Glutamatergic neuron (in vitro differentiated cells): ENCODE measurements around the gene SIL1. TPM values are rescaled to one million over a fixed set of nuclear protein-coding genes. Genes with fewer than 3 reads are reported as not detected.

Source experiments
- DNase-seq: peaks from one replicate; pipeline ENCODE4 v3.0.0; 2022
- H3K27ac Mint-ChIP-seq: one replicate; pipeline ENCODE4 v1.8.0; 2020; ENCODE audit warnings: mild to moderate bottlenecking, mixed read lengths, inconsistent platforms; ENCODE audit not compliant: unreplicated experiment
- H3K27me3 Mint-ChIP-seq: one replicate; pipeline ENCODE4 v1.8.0; 2020; ENCODE audit warnings: mild to moderate bottlenecking, moderate library complexity, mixed read lengths, inconsistent platforms; ENCODE audit not compliant: unreplicated experiment
- H3K36me3 Mint-ChIP-seq: one replicate; pipeline ENCODE4 v1.8.0; 2020; ENCODE audit warnings: mild to moderate bottlenecking, mixed read lengths, inconsistent platforms; ENCODE audit not compliant: unreplicated experiment
- H3K4me1 Mint-ChIP-seq: one replicate; pipeline ENCODE4 v1.8.0; 2020; ENCODE audit warnings: mild to moderate bottlenecking, low read depth, mixed read lengths, inconsistent platforms; ENCODE audit not compliant: unreplicated experiment
- H3K4me3 Mint-ChIP-seq: one replicate; pipeline ENCODE4 v1.8.0; 2020; ENCODE audit warnings: mild to moderate bottlenecking, mixed read lengths, inconsistent platforms; ENCODE audit not compliant: unreplicated experiment
- H3K9me3 Mint-ChIP-seq: one replicate; pipeline ENCODE4 v1.8.0; 2020; ENCODE audit warnings: mild to moderate bottlenecking, moderate library complexity, mixed read lengths, inconsistent platforms; ENCODE audit not compliant: unreplicated experiment
- CTCF ChIP-seq: fragments of 200-600 bp; sonication (generic); IDR thresholded peaks from one replicate; pipeline ENCODE4 v1.5.0; 2021; ENCODE audit not compliant: partially characterized antibody, unreplicated experiment
- total RNA-seq: library from RNA; stranded (reverse); fragmentation: NEBNext Ultra II Directional; extraction: Animal tissue kit (Norgen Biotek cat#: 25700); gene quantifications from one replicate; pipeline ENCODE4 v1.2.1, GENCODE V29; 2021; ENCODE audit not compliant: unreplicated experiment

Gene SIL1
- total RNA-seq, 1 donor from 2014 or later, result 15.9 TPM

GRCh38 chr5:138946831-138947560 lies 251.2 kb downstream of the SIL1 start:
- no peak for DNase-seq
- Mint-ChIP-seq H3K27ac (no peak overlapping the region), H3K27me3 (peaks cover 12% of the 10 kb centered on the region), H3K9me3 (peaks cover 20% of the 10 kb centered on the region), H3K36me3 (no peaks in the 10 kb centered on the region), H3K4me1 (peaks cover 46% of the 10 kb centered on the region), H3K4me3 (no peak overlapping the region)
- TF ChIP-seq CTCF, result no peak

DNA sequence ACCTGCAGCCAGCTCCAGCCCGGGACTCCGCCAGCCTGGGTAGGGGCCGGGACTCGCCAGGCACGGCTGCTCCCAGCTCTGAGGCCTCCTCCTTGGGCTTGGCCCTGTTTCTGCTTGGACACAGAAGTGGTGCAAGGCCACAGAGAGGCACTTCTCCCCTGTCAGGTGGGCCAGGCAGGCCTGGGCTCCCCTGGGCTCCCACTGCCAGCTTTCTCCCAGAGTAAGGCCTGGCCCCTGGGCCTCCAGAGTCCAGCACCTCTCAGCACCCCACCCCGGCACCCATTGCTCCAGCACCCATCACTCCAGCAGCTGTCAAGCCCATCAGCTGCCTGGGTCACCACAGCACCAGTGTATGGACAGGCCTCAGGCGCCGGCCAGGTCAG lies 251.9 kb downstream of the SIL1 start:
- Mint-ChIP-seq H3K36me3 (no peaks in the 10 kb centered on the region), H3K4me3 (no peak overlapping the region), H3K4me1 (peaks cover 47% of the 10 kb centered on the region), H3K9me3 (peaks cover 20% of the 10 kb centered on the region), H3K27me3 (peaks cover 15% of the 10 kb centered on the region), H3K27ac (no peak overlapping the region)
- peak; percentile 68 for DNase-seq
- no peak for TF ChIP-seq CTCF

DNA sequence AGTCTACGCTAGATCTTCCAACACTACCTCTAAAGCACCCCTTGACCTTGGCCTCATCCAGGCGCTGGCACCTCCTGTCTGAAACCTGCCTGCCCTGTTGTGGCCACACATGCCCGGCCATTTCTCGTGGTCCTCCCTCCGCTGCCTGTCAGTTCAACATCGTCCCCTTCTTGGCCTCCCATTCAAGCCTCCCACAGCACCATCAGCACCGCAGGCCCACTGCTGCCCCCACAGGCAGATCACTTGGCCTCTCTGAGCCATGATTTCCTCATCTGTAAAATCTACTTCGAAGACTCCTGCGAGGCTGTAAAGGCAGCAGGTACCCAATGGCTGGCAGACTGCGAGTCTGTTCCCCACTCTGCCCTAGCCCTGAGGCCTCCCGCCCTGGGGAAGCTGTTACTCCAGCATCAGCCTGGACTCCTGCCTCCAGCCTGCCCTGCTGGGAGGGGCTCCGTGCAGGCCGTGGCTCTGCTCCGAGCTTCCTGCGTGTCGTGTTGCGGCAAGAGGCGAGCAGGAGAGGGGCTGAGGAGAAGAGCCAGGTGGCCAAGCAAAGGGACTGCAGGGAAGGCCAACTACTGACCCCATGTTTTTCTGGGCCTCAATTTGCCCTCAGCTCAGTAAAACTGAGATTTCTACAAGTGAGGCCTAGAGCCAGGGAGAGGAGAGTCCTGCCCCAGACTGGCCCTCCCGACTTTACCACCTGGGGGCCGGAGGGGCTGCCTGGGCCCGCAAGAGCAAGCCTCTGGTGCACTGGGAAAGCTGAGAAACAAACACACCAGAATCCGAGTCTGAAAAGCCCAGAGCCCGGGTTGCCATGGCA lies 252.5 kb downstream of the SIL1 start:
- DNase-seq, result no peak
- Mint-ChIP-seq H3K27ac (peak overlapping the region; percentile 22), H3K4me3 (no peak overlapping the region), H3K4me1 (peaks cover 42% of the 10 kb centered on the region), H3K36me3 (no peaks in the 10 kb centered on the region), H3K9me3 (peaks cover 20% of the 10 kb centered on the region), H3K27me3 (peaks cover 11% of the 10 kb centered on the region)
- TF ChIP-seq CTCF, result no peak

DNA sequence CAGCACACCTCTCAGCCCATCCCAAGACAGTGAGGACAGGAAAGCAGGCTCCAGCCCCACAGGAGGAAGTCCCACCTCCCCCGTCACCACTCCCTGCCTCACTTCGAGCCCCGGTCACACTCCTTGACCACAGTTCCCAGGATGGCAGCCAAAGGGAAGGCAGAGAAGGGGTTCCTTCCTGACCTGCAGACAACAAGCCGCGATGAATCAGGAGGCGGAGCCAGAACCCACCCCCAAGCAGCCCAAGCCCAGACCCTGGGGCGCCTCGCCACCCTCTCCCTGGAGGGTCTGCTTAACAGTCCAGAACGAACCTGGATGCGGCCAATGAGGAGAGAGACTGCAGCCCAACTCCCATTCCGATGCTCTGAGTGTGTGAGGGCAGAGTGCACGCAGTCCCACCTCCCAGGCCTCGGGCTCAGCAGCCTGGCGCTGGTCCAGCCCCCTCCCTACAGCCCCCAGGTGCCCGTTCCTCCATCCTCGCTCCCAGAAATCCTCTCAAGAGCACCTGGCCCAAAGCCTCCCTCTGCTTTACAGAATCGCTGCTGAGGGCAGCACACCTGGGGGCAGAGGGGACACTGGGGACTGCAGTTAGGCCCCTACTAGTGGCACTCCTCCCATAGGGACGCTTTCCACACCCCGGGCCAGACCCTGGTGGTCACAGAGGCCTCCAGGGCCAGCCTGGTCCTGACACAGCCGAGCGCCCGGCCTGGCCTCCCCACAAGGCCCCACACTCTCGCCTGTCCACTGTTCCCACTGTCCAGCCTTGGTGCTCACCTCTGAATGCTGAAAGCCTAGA lies 253.4 kb downstream of the SIL1 start:
- Mint-ChIP-seq H3K4me3 (no peak overlapping the region), H3K27me3 (peaks cover 10% of the 10 kb centered on the region), H3K27ac (no peak overlapping the region), H3K4me1 (peaks cover 39% of the 10 kb centered on the region), H3K36me3 (no peaks in the 10 kb centered on the region), H3K9me3 (peaks cover 18% of the 10 kb centered on the region)
- DNase-seq, result no peak
- TF ChIP-seq CTCF, result no peak
